GM18507 (cell line): ENCODE results near the gene ZNF155.

Experiments used
- DNase-seq: peaks from one replicate; pipeline ENCODE4 v3.0.0; 2011; ENCODE audit warnings: low read depth; ENCODE audit not compliant: insufficient read length; ENCODE audit errors: extremely low spot score
- FAIRE-seq: peaks from 2 replicates; lab custom pipeline; 2011; peaks lifted over from hg19 to GRCh38; lab: Jason Lieb, UNC

ZNF155 gene

GRCh38 chr19:44002566-44003460 lies 18.8 kb downstream of the ZNF155 start, which contains the start of gene ZNF230:
Gene ZNF230 (plus strand): TSS chr19:44002957. CDS start chr19:44007079, 4,122 bp downstream.
- DNase-seq: peak; percentile 84
- FAIRE-seq: peak; percentile 99

- DNase-seq: no peak
These were observed 19.5 kb downstream of the ZNF155 start for GRCh38 chr19:44003461-44004009.

DNA sequence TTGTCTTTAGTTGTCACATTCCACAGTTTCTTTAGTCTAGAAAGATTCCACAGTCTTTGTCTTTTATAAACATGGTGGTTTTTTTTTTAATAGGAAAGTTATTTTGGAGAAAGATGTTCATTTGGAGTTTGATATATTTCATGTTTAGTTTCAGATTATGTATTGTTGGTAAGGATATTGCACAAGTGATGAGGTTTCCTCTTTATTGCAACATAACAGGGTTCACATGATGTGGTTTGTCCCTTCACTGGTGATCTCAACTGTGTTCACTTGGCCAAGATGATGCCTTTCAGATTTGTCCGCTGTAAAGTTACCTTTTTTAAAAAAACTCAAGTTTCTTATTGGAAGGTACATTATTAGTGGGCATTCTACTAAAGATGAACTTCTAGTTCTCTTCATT lies 22.0 kb downstream of the ZNF155 start:
- no peak for DNase-seq
- FAIRE-seq: no peak

More at GRCh38 chr19:44003461-44004009, 19.5 kb downstream of the ZNF155 start:
- peak; percentile 63 for FAIRE-seq

- DNase-seq: no peak
- FAIRE-seq: no peak
These were observed 23.5 kb downstream of the ZNF155 start for GRCh38 chr19:44007473-44007872.

GRCh38 chr19:44010468-44010867 lies 26.5 kb downstream of the ZNF155 start:
- no peak for DNase-seq
- FAIRE-seq: no peak

GRCh38 chr19:44019498-44019897 lies 35.5 kb downstream of the ZNF155 start:
- no peak for DNase-seq
- no peak for FAIRE-seq

DNA sequence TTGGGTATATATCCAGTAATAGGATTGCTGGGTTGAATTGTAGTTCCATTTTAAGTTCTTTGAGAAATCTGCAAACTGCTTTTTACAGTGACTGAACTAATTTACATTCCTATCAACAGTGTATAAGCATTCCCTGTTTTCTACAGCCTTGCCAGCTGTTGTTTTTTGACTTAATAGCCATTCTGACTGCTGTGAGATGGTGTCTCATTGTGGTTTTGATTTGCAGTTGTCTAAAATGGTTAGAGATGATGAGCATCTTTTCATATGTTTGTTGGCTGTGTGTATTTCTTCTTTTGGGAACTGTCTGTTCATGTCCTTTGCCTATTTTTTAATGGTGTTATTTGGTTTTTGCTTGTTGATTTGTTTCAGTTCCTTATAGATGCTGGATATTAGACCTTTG lies 37.2 kb downstream of the ZNF155 start:
- no peak for DNase-seq
- no peak for FAIRE-seq

DNA sequence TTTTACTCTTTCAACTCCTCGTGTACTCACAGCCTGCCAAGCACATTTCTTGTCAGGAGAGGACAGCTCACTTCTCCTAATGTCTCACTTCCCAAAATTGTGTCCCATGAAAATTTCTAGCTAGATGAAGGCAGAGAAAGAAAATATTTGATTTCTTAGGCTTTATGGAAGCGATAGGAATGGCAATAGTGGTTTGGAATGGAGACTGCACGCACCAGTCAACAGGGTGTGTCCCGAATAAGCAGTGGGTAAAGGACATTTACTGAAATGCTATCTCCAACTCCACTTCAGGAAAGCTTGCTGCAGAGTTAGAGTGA lies 40.9 kb downstream of the ZNF155 start:
- no peak for FAIRE-seq
- no peak for DNase-seq

- FAIRE-seq: peak; percentile 93
- DNase-seq: peak; percentile 37
These were observed 41.4 kb downstream of the ZNF155 start, which contains the start of gene ZNF222 for GRCh38 chr19:44025217-44025936. Gene ZNF222 (plus strand): TSS chr19:44025379. CDS start chr19:44025437, 58 bp downstream.

- DNase-seq (no peak), FAIRE-seq (peak; percentile 36)
These were observed 42.6 kb downstream of the ZNF155 start for GRCh38 chr19:44026622-44027021.

DNA sequence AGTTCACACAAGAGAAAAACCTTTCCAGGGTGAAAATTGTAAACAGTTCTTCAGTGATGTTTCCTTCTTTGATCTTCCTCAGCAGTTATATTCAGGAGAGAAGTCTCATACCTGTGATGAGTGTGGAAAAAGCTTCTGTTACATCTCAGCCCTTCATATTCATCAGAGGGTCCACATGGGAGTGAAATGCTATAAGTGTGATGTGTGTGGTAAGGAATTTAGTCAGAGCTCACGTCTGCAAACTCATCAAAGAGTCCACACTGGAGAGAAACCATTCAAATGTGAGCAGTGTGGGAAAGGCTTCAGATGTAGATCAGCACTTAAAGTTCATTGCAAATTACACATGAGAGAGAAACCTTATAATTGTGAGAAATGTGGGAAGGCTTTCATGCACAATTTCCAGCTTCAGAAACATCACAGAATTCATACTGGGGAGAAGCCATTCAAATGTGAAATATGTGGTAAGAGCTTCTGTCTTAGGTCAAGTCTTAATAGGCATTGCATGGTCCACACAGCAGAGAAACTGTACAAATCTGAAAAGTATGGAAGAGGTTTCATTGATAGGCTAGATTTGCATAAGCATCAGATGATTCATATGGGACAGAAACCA lies 48.1 kb downstream of the ZNF155 start:
- no peak for FAIRE-seq
- DNase-seq: no peak

- FAIRE-seq: no peak
These were observed 58.2 kb downstream of the ZNF155 start for GRCh38 chr19:44042147-44042546.

More at GRCh38 chr19:44042147-44042546, 58.2 kb downstream of the ZNF155 start:
- DNase-seq: no peak
